H9 (cell line): ENCODE data around the gene DPH1. TPM values are rescaled to one million over a fixed set of nuclear protein-coding genes. Genes with fewer than 3 reads are reported as not detected.
A peak's percentile ranks its signal among the peaks of the same experiment; 100 is the strongest.

Experiments used
- DNase-seq: peaks from one replicate; pipeline ENCODE4 v3.0.0-alpha.2; 2017
- H2AFZ ChIP-seq: one replicate; pipeline ENCODE4 v1.6.1; 2013; ENCODE audit warnings: mild to moderate bottlenecking, low read length, control low read depth, moderate library complexity
- H2AK5ac ChIP-seq: 2 replicates; pipeline ENCODE4 v1.6.1; 2013; ENCODE audit warnings: low read length, control low read depth, mixed read lengths; ENCODE audit not compliant: insufficient read length
- H2BK120ac ChIP-seq: one replicate; pipeline ENCODE4 v1.6.1; 2013; ENCODE audit warnings: low read depth, mild to moderate bottlenecking, low read length, control low read depth, inconsistent platforms; ENCODE audit not compliant: poor library complexity, severe bottlenecking
- H2BK12ac ChIP-seq: 2 replicates; pipeline ENCODE4 v1.6.1; 2013; ENCODE audit warnings: low read length, control low read depth, mixed read lengths, low read depth; ENCODE audit not compliant: insufficient read length
- H2BK15ac ChIP-seq: 2 replicates; pipeline ENCODE4 v1.6.1; 2013; ENCODE audit warnings: low read depth, low read length, control low read depth
- H2BK20ac ChIP-seq: one replicate; pipeline ENCODE4 v1.6.1; 2013; ENCODE audit warnings: low read depth, mild to moderate bottlenecking, low read length, control low read depth, inconsistent platforms; ENCODE audit not compliant: poor library complexity, severe bottlenecking
- H2BK5ac ChIP-seq: 2 replicates; pipeline ENCODE4 v1.6.1; 2013; ENCODE audit warnings: low read length, control low read depth, mixed read lengths; ENCODE audit not compliant: insufficient read length
- H3K14ac ChIP-seq: 2 replicates; pipeline ENCODE4 v1.6.1; 2013; ENCODE audit warnings: low read length, control low read depth; ENCODE audit not compliant: insufficient read depth
- H3K18ac ChIP-seq: 2 replicates; pipeline ENCODE4 v1.6.1; 2013; ENCODE audit warnings: low read depth, mild to moderate bottlenecking, mixed read lengths, low read length, control low read depth; ENCODE audit not compliant: insufficient read length
- H3K23ac ChIP-seq: 2 replicates; pipeline ENCODE4 v1.6.1; 2013; ENCODE audit warnings: low read length, control low read depth, mixed read lengths, low read depth; ENCODE audit not compliant: insufficient read length
- H3K23me2 ChIP-seq: 2 replicates; pipeline ENCODE4 v1.6.1; 2013; ENCODE audit warnings: low read depth, mild to moderate bottlenecking, mixed read lengths, low read length, control low read depth; ENCODE audit not compliant: insufficient read length, poor library complexity, severe bottlenecking
- H3K27ac ChIP-seq: 2 replicates; pipeline ENCODE4 v1.5.1; 2013; ENCODE audit warnings: low read length, control low read depth, mixed read lengths, low read depth; ENCODE audit not compliant: insufficient read length
- H3K27me3 ChIP-seq: 2 replicates; pipeline ENCODE4 v1.6.1; 2013; ENCODE audit warnings: low read length, control low read depth, inconsistent platforms; ENCODE audit not compliant: insufficient read depth
- H3K4ac ChIP-seq: 2 replicates; pipeline ENCODE4 v1.6.1; 2013; ENCODE audit warnings: low read depth, mild to moderate bottlenecking, control low read depth, inconsistent platforms, low read length, moderate library complexity
- H3K4me1 ChIP-seq: 2 replicates; pipeline ENCODE4 v1.6.1; 2013; ENCODE audit warnings: low read length, control low read depth, inconsistent platforms; ENCODE audit not compliant: insufficient read depth
- H3K4me2 ChIP-seq: 2 replicates; pipeline ENCODE4 v1.6.1; 2013; ENCODE audit warnings: low read length, control low read depth, mixed read lengths; ENCODE audit not compliant: insufficient read length, insufficient read depth
- H3K56ac ChIP-seq: 2 replicates; pipeline ENCODE4 v1.6.1; 2013; ENCODE audit warnings: low read depth, mild to moderate bottlenecking, mixed read lengths, low read length, control low read depth; ENCODE audit not compliant: insufficient read length
- H3K79me1 ChIP-seq: 2 replicates; pipeline ENCODE4 v1.6.1; 2013; ENCODE audit warnings: low read depth, mild to moderate bottlenecking, moderate library complexity, low read length, control low read depth, inconsistent platforms; ENCODE audit not compliant: insufficient read depth, poor library complexity, severe bottlenecking
- H3K79me2 ChIP-seq: 2 replicates; pipeline ENCODE4 v1.6.1; 2013; ENCODE audit warnings: low read length, control low read depth, inconsistent platforms; ENCODE audit not compliant: insufficient read depth
- H3K9ac ChIP-seq: 2 replicates; pipeline ENCODE4 v1.6.1; 2013; ENCODE audit warnings: low read length, control low read depth, mixed read lengths; ENCODE audit not compliant: insufficient read length; ENCODE audit errors: extremely low read depth
- H3K9me3 ChIP-seq: one replicate; pipeline ENCODE4 v1.6.1; 2013; ENCODE audit warnings: low read depth, low read length, inconsistent platforms; ENCODE audit not compliant: control insufficient read depth
- H3T11ph ChIP-seq: one replicate; pipeline ENCODE4 v1.6.1; 2013; ENCODE audit warnings: mild to moderate bottlenecking, low read length, control low read depth, inconsistent platforms
- H4K20me1 ChIP-seq: one replicate; pipeline ENCODE4 v1.6.1; 2013; ENCODE audit not compliant: control insufficient read depth, insufficient read length, insufficient read depth
- H4K5ac ChIP-seq: 2 replicates; pipeline ENCODE4 v1.6.1; 2013; ENCODE audit warnings: low read depth, mild to moderate bottlenecking, mixed read lengths, low read length, control low read depth; ENCODE audit not compliant: insufficient read length
- H4K8ac ChIP-seq: replicated peaks from 2 replicates; pipeline ENCODE4 v1.6.1; 2013; ENCODE audit warnings: low read length, control low read depth, mixed read lengths, low read depth; ENCODE audit not compliant: insufficient read length
- H4K91ac ChIP-seq: 2 replicates; pipeline ENCODE4 v1.6.1; 2013; ENCODE audit warnings: low read depth, mild to moderate bottlenecking, moderate library complexity, mixed read lengths, low read length, control low read depth; ENCODE audit not compliant: insufficient read length
- H3K27ac Mint-ChIP-seq, 3 experiments: 2 replicates in 2 of 3; 3 replicates in 1 of 3; pipeline ENCODE4 v1.8.0; 2020 to 2021; ENCODE audit warnings: mixed read lengths in 3 of 3, mild to moderate bottlenecking in 1 of 3, moderate library complexity in 1 of 3
- H3K27me3 Mint-ChIP-seq: 2 replicates; pipeline ENCODE4 v1.8.0; 2021; ENCODE audit warnings: low read depth, mild to moderate bottlenecking, moderate library complexity, mixed read lengths
- H3K36me3 Mint-ChIP-seq, 3 experiments: 2 replicates in 2 of 3; 3 replicates in 1 of 3; pipeline ENCODE4 v1.8.0; 2020 to 2021; ENCODE audit warnings: low read depth in 3 of 3, mixed read lengths in 3 of 3; ENCODE audit not compliant: insufficient read depth in 1 of 3
- H3K4me1 Mint-ChIP-seq, 2 experiments: 2 replicates each; pipeline ENCODE4 v1.8.0; 2020; ENCODE audit warnings: mixed read lengths in 2 of 2
- H3K4me3 Mint-ChIP-seq, 2 experiments: 2 replicates in 1 of 2; 3 replicates in 1 of 2; pipeline ENCODE4 v1.8.0; 2020 to 2021; ENCODE audit warnings: mild to moderate bottlenecking in 2 of 2, mixed read lengths in 2 of 2, moderate library complexity in 1 of 2
- H3K9me3 Mint-ChIP-seq, 2 experiments: 2 replicates in 1 of 2; 3 replicates in 1 of 2; pipeline ENCODE4 v1.8.0; 2020; ENCODE audit warnings: mild to moderate bottlenecking in 2 of 2, mixed read lengths in 2 of 2, moderate library complexity in 1 of 2
- WGBS: extraction: QIAGEN DNeasy Blood & Tissue Kit; methylation state at CpG from one replicate; pipeline ENCODE4 v1.1.7; 2013; ENCODE audit warnings: missing lambda C conversion rate, low lambda C conversion rate, mixed read lengths; ENCODE audit not compliant: insufficient read length; ENCODE audit errors: extremely low coverage; 5-methylcytosine and 5-hydroxymethylcytosine counted together
- total RNA-seq: library from RNA; stranded (reverse); gene quantifications from 2 replicates; pipeline ENCODE4 v1.2.1, GENCODE V29; 2021
- TF ChIP-seq, protein P1 (sequence below): fragments of 200-600 bp; sonication (generic); conservative IDR thresholded peaks from 3 replicates; pipeline ENCODE4 v1.8.0; 2021; ENCODE audit warnings: antibody characterized with exemption, mild to moderate bottlenecking

Gene DPH1
- total RNA-seq, 1 experiment from 2014 or later: 27.5 TPM

- peaks cover 4 to 26% of the 10 kb centered on the region in 2 experiments for H3K4me1 Mint-ChIP-seq
- H3K27me3 Mint-ChIP-seq: no peaks in the 10 kb centered on the region
- Histone ChIP-seq H4K5ac (no peak overlapping the region), H3K23ac (no peak overlapping the region), H2BK12ac (no peak overlapping the region), H3K4ac (no peak overlapping the region), H3K9me3 (no peaks in the 10 kb centered on the region), H4K20me1 (no peaks in the 10 kb centered on the region), H3K18ac (no peak overlapping the region), H4K8ac (no peak overlapping the region), H3K27ac (no peak overlapping the region), H2BK5ac (no peak overlapping the region), H3K79me1 (no peaks in the 10 kb centered on the region), H3T11ph (no peak overlapping the region), H4K91ac (no peak overlapping the region), H2BK120ac (no peak overlapping the region), H3K27me3 (no peaks in the 10 kb centered on the region), H3K4me2 (no peak overlapping the region), H3K23me2 (no peaks in the 10 kb centered on the region), H2BK15ac (no peak overlapping the region), H3K4me1 (no peaks in the 10 kb centered on the region), H3K79me2 (no peaks in the 10 kb centered on the region), H3K56ac (no peak overlapping the region), H3K14ac (no peak overlapping the region), H2BK20ac (no peak overlapping the region), H2AFZ (no peak overlapping the region), H3K9ac (no peak overlapping the region), H2AK5ac (no peak overlapping the region)
- peaks cover 0 to 13% (median 11%) of the 10 kb centered on the region in 3 experiments; a peak in 6 of 7 replicates for H3K36me3 Mint-ChIP-seq
- H3K9me3 Mint-ChIP-seq: no peaks in the 10 kb centered on the region; a peak in 1 of 5 replicates
- no CpG with 5 or more reads among the region's 29 CpGs for WGBS
- no peak overlapping the region for H3K4me3 Mint-ChIP-seq
- DNase-seq: peak; percentile 31
- H3K27ac Mint-ChIP-seq: peak overlapping the region in 2 of 3 experiments; percentile 48 to 70; a peak in 1 of 7 replicates
- TF ChIP-seq, protein P1, sequence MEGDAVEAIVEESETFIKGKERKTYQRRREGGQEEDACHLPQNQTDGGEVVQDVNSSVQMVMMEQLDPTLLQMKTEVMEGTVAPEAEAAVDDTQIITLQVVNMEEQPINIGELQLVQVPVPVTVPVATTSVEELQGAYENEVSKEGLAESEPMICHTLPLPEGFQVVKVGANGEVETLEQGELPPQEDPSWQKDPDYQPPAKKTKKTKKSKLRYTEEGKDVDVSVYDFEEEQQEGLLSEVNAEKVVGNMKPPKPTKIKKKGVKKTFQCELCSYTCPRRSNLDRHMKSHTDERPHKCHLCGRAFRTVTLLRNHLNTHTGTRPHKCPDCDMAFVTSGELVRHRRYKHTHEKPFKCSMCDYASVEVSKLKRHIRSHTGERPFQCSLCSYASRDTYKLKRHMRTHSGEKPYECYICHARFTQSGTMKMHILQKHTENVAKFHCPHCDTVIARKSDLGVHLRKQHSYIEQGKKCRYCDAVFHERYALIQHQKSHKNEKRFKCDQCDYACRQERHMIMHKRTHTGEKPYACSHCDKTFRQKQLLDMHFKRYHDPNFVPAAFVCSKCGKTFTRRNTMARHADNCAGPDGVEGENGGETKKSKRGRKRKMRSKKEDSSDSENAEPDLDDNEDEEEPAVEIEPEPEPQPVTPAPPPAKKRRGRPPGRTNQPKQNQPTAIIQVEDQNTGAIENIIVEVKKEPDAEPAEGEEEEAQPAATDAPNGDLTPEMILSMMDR: no peak
Measured at GRCh38 chr17:2035541-2036488, 5.9 kb downstream of the DPH1 start.
